B cell (primary cell): Measurements from ENCODE around the gene DLG2. TPM values are rescaled to one million over a fixed set of nuclear protein-coding genes. Genes with fewer than 3 reads are reported as not detected.

Source experiments
- ATAC-seq: fragments of 200-7000 bp; cut with Tn5 transposase; one replicate; pipeline ENCODE4 v1.10.0; 2021; ENCODE audit warnings: low read depth, mild to moderate bottlenecking, moderate number of reproducible peaks, moderate library complexity
- CTCF ChIA-PET: fragments of 350-600 bp; sonication (Branson Sonifier 250); formaldehyde crosslinking; loops from one replicate; lab custom pipeline; 2021; ENCODE audit warnings: antibody characterized with exemption, inconsistent platforms; lab: Charles Lee
- POLR2A ChIA-PET: fragments of 350-600 bp; sonication (Branson Sonifier 250); formaldehyde crosslinking; loops from one replicate; lab custom pipeline; 2021; ENCODE audit warnings: antibody characterized with exemption; lab: Charles Lee
- DNase-seq: peaks from one replicate; pipeline ENCODE4 v3.0.0; 2013
- H2AFZ ChIP-seq: 2 replicates; pipeline ENCODE4 v1.6.1; 2012; ENCODE audit warnings: mild to moderate bottlenecking, low read depth, low read length; ENCODE audit not compliant: insufficient read depth, poor library complexity, severe bottlenecking
- H3K27ac ChIP-seq, 2 donors: 1 replicate in 1 of 2; 2 replicates in 1 of 2; pipeline ENCODE4 v1.5.1; 2012 to 2013; ENCODE audit warnings: low read length in 2 of 2, mild to moderate bottlenecking in 2 of 2, moderate library complexity in 1 of 2
- H3K27me3 ChIP-seq, 4 experiments: fragments of 200-600 bp in 1 of 4; sonication (generic) in 1 of 4; replicated peaks in 1 of 4; 1 replicate in 2 of 4; 2 replicates in 2 of 4; pipeline versions ENCODE4 v1.6.1 to v1.7.0; 2013 to 2016; ENCODE audit warnings: low read length in 3 of 4, mild to moderate bottlenecking in 2 of 4, mixed read lengths in 1 of 4, moderate library complexity in 1 of 4; ENCODE audit not compliant: insufficient read depth in 4 of 4, control insufficient read depth in 3 of 4; ENCODE audit errors: control extremely low read depth in 1 of 4
- H3K36me3 ChIP-seq, 2 experiments: replicated peaks in 1 of 2; 1 replicate in 1 of 2; 2 replicates in 1 of 2; pipeline versions ENCODE4 v1.6.1 to v1.7.1; 2013; ENCODE audit warnings: low read length in 1 of 2; ENCODE audit not compliant: insufficient read depth in 2 of 2, control insufficient read depth in 1 of 2; ENCODE audit errors: control extremely low read depth in 1 of 2, extremely low read depth in 1 of 2
- H3K4me1 ChIP-seq, 2 donors: fragments of 200-600 bp in 1 of 2; sonication (generic) in 1 of 2; 1 replicate in 1 of 2; 2 replicates in 1 of 2; pipeline versions ENCODE4 v1.5.1 to v1.6.1; 2013 to 2017; ENCODE audit warnings: low read length in 2 of 2; ENCODE audit not compliant: control insufficient read depth in 2 of 2, insufficient read depth in 2 of 2
- H3K4me2 ChIP-seq: replicated peaks from 2 replicates; pipeline ENCODE3; 2012; ENCODE audit warnings: mild to moderate bottlenecking, low read depth, low read length; ENCODE audit not compliant: poor library complexity, severe bottlenecking
- H3K4me3 ChIP-seq, 5 experiments: fragments of 200-600 bp in 1 of 5; sonication (generic) in 1 of 5; 1 replicate in 3 of 5; 2 replicates in 2 of 5; pipeline versions ENCODE4 v1.5.1 to v1.7.0; 2011 to 2016; ENCODE audit warnings: low read length in 4 of 5, mild to moderate bottlenecking in 4 of 5, low read depth in 2 of 5, control low read depth in 1 of 5, moderate library complexity in 1 of 5; ENCODE audit not compliant: insufficient read depth in 1 of 5; ENCODE audit errors: control extremely low read depth in 1 of 5, extremely low read depth in 1 of 5
- H3K79me2 ChIP-seq: fragments of 200-600 bp; sonication (generic); one replicate; pipeline ENCODE4 v1.6.0; 2016; ENCODE audit warnings: low read length; ENCODE audit not compliant: control insufficient read depth, insufficient read depth
- H3K9ac ChIP-seq: fragments of 200-600 bp; sonication (generic); 2 replicates; pipeline ENCODE4 v1.6.1; 2017; ENCODE audit warnings: mild to moderate bottlenecking, low read length, moderate library complexity
- H3K9me3 ChIP-seq, 3 donors: one replicate each; pipeline versions ENCODE4 v1.6.1 to v1.7.1; 2013; ENCODE audit warnings: low read length in 2 of 3; ENCODE audit not compliant: control insufficient read depth in 2 of 3, insufficient read depth in 1 of 3; ENCODE audit errors: control extremely low read depth in 1 of 3
- H4K20me1 ChIP-seq: 2 replicates; pipeline ENCODE4 v1.6.0; 2012; ENCODE audit warnings: mild to moderate bottlenecking, low read length; ENCODE audit not compliant: insufficient read depth, control insufficient read depth, poor library complexity, severe bottlenecking
- H3K27ac Mint-ChIP-seq: one replicate; pipeline ENCODE4 v1.8.0; 2021; ENCODE audit warnings: mixed read lengths
- H3K27me3 Mint-ChIP-seq: one replicate; pipeline ENCODE4 v1.8.0; 2021; ENCODE audit warnings: mixed read lengths
- H3K4me1 Mint-ChIP-seq: one replicate; pipeline ENCODE4 v1.8.0; 2021; ENCODE audit warnings: mixed read lengths
- H3K4me3 Mint-ChIP-seq: one replicate; pipeline ENCODE4 v1.8.0; 2021; ENCODE audit warnings: mixed read lengths
- H3K9me3 Mint-ChIP-seq: one replicate; pipeline ENCODE4 v1.8.0; 2022; ENCODE audit warnings: mixed read lengths; ENCODE audit not compliant: insufficient read depth
- CTCF ChIP-seq: fragments of 200-600 bp; IDR thresholded peaks from one replicate; pipeline ENCODE4 v1.8.0; 2022; ENCODE audit warnings: antibody characterized with exemption, mild to moderate bottlenecking
- EZH2 ChIP-seq: IDR thresholded peaks from 2 replicates; pipeline ENCODE4 v1.6.1; 2012; ENCODE audit warnings: borderline replicate concordance, low read depth, mild to moderate bottlenecking, moderate library complexity, low read length; ENCODE audit not compliant: insufficient read depth, poor library complexity, severe bottlenecking
- WGBS: methylation state at CpG from one replicate; pipeline ENCODE4 v1.1.5; 2013; ENCODE audit warnings: missing lambda C conversion rate; ENCODE audit not compliant: insufficient coverage; 5-methylcytosine and 5-hydroxymethylcytosine counted together
- intact Hi-C: fragments of 100-400 bp; cut with micrococcal nuclease; formaldehyde crosslinking; loops from one replicate; pipeline ENCODE4 v1.10.0; 2022
- polyA plus RNA-seq: library from polyadenylated mRNA; depleted of rRNA; stranded (reverse); fragments of >200 nt; gene quantifications from 2 replicates; pipeline ENCODE4 v1.2.3, GENCODE V29; 2012
- total RNA-seq, 2 donors: library from RNA; stranded (reverse); fragments of 120-200 nt in 1 of 2; gene quantifications; 1 replicate in 1 of 2; 2 replicates in 1 of 2; pipeline versions ENCODE4 v1.2.3 to v1.2.4, GENCODE V29; 2013 to 2022

The DLG2 gene
- total and polyA plus RNA-seq, 2 donors (not counting 1 experiment from before 2014, with no cell fraction given), result 0.54 to 5.4 TPM

GRCh38 chr11:83533166-83533565, 2094.0 kb downstream of the DLG2 start:
- Mint-ChIP-seq H3K4me3 (no peak overlapping the region), H3K27me3 (peaks cover 22% of the 10 kb centered on the region)
- POLR2A ChIA-PET, result no interaction called here

GRCh38 chr11:83528877-83529276, 2098.3 kb downstream of the DLG2 start:
- H3K79me2 ChIP-seq, result no peaks in the 10 kb centered on the region
- H3K4me2 ChIP-seq, result no peak overlapping the region
- no peaks in the 10 kb centered on the region for H3K27me3 ChIP-seq
- no CpG with 5 or more reads among the region's 1 CpG for WGBS
- H3K27ac Mint-ChIP-seq, result no peak overlapping the region
- ChIA-PET CTCF (no interaction called here), POLR2A (no interaction called here)
- H2AFZ ChIP-seq, result no peak overlapping the region
- no peaks in the 10 kb centered on the region for H3K4me1 Mint-ChIP-seq
- H3K9ac ChIP-seq, result no peak overlapping the region
- H3K4me1 ChIP-seq, result no peaks in the 10 kb centered on the region
- H4K20me1 ChIP-seq, result no peaks in the 10 kb centered on the region
- no peaks in the 10 kb centered on the region for H3K9me3 Mint-ChIP-seq
- TF ChIP-seq EZH2, result no peak
- TF ChIP-seq CTCF, result no peak
- no peaks in the 10 kb centered on the region for H3K36me3 ChIP-seq
- DNase-seq (no peak), ATAC-seq (no peak)
- no peak overlapping the region for H3K27ac ChIP-seq
- intact Hi-C loops, result no loop called here
- H3K27me3 Mint-ChIP-seq, result peaks cover 32% of the 10 kb centered on the region
- H3K4me3 Mint-ChIP-seq, result no peak overlapping the region
- H3K4me3 ChIP-seq, result no peak overlapping the region
- peaks cover 0 to 3% (median 0%) of the 10 kb centered on the region in 3 donors for H3K9me3 ChIP-seq

More at GRCh38 chr11:83533166-83533565, 2094.0 kb downstream of the DLG2 start:
- Histone ChIP-seq H3K9ac (no peak overlapping the region), H3K4me2 (no peak overlapping the region), H3K27me3 (peaks cover 0 to 4% (median 1%) of the 10 kb centered on the region in 4 experiments), H2AFZ (no peak overlapping the region), H4K20me1 (no peaks in the 10 kb centered on the region), H3K36me3 (no peaks in the 10 kb centered on the region), H3K4me3 (no peak overlapping the region), H3K9me3 (peaks cover 0 to 3% (median 0%) of the 10 kb centered on the region in 3 donors), H3K27ac (no peak overlapping the region), H3K4me1 (no peaks in the 10 kb centered on the region), H3K79me2 (no peaks in the 10 kb centered on the region)
- H3K9me3 Mint-ChIP-seq, result no peaks in the 10 kb centered on the region
- CTCF ChIA-PET, result interaction anchor here (0.6 kb wide), 1 partner anchor 36 kb away, joined by 4 read pairs; no protein-coding TSS in a partner anchor
- TF ChIP-seq CTCF (no peak), EZH2 (no peak)
- DNase-seq (no peak), ATAC-seq (no peak)
- H3K4me1 Mint-ChIP-seq, result no peaks in the 10 kb centered on the region
- intact Hi-C loops, result no loop called here
- no peak overlapping the region for H3K27ac Mint-ChIP-seq
